SK-N-MC (cell line): ENCODE measurements around the gene SARDH.

Source experiments
- EZH2 ChIP-seq: fragments of 200-600 bp; sonication (generic); IDR thresholded peaks from one replicate; pipeline ENCODE4 v1.6.1; 2017; ENCODE audit warnings: antibody characterized with exemption
- FOXP2 ChIP-seq: optimal IDR thresholded peaks from 2 replicates; pipeline ENCODE3; 2011; ENCODE audit warnings: mild to moderate bottlenecking, moderate library complexity; ENCODE audit not compliant: insufficient read depth; ENCODE audit errors: extremely low read length, control extremely low read depth
- POLR2AphosphoS5 ChIP-seq: IDR thresholded peaks from 2 replicates; pipeline ENCODE4 v1.6.1; 2012; ENCODE audit warnings: mild to moderate bottlenecking, low read depth, low read length, borderline replicate concordance

DNA sequence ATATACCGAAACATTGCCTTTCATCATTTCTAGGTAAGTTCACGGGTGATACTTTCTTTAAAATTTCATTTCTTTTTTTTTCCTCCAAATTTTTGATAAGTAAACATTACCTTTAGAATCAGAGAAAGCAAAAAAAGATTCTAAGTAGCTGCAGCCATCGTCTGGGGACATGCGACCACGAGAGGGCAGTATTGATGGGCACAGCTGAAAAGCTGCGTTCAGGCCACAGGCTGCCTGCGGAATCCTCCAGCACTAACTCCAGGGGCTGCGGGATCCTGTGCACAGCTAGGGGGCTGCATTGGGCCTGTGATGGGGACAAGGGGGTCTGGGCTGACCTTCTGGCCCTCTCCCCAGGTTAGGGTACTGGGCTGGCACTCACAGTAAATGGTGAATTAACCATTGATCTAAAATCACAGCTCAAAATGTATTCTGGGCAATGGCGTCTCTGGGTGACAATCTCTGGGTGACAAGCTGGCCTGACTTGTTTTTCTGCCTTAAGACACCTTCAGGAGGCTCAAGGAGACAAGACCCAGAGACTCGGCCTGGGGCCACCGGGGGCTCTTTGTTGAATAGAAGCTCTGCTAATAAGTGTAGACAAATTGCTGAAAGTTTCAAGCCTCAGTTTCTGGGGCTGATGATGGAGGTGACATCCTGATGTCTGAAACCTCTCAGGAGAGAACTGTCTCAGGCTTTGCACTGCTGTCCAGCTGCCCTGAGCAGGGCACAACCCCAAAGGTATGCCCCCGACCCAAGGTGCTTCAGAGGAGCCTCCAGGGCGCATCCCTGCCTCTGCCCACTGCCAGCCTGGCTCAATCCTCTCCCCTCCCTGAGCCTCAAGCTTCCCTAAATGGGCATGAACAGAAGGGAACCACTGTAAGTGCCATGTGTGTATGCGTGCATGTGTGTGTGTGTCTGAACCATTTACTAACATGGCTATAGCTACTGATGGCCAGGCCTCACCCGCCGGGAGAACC lies 44.3 kb upstream of the SARDH start:
- no peak for TF ChIP-seq EZH2
- no peak for TF ChIP-seq POLR2AphosphoS5
- TF ChIP-seq FOXP2 = no peak
